ENCODE data around the gene POFUT2.

GRCh38 chr21:45280969-45281368 is 6.7 kb downstream of the POFUT2 start:
- TF ChIP-seq, protein P1, sequence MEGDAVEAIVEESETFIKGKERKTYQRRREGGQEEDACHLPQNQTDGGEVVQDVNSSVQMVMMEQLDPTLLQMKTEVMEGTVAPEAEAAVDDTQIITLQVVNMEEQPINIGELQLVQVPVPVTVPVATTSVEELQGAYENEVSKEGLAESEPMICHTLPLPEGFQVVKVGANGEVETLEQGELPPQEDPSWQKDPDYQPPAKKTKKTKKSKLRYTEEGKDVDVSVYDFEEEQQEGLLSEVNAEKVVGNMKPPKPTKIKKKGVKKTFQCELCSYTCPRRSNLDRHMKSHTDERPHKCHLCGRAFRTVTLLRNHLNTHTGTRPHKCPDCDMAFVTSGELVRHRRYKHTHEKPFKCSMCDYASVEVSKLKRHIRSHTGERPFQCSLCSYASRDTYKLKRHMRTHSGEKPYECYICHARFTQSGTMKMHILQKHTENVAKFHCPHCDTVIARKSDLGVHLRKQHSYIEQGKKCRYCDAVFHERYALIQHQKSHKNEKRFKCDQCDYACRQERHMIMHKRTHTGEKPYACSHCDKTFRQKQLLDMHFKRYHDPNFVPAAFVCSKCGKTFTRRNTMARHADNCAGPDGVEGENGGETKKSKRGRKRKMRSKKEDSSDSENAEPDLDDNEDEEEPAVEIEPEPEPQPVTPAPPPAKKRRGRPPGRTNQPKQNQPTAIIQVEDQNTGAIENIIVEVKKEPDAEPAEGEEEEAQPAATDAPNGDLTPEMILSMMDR (IDR thresholded peaks at IDR 0.05 in 4 of 5, conservative IDR thresholded peaks at IDR 0.05 in 1 of 5) = no peak
- no peak for TF ChIP-seq POLR2A (IDR thresholded peaks at IDR 0.05)

Data from gastrocnemius medialis (tissue), 4 donors.